Amniotic epithelial cell (primary cell): ENCODE measurements around the gene FFAR2.
A peak's percentile ranks its signal among the peaks of the same experiment; 100 is the strongest.

Experiments used
- DNase-seq: peaks from one replicate; pipeline ENCODE4 v3.0.0-alpha.2; 2010; ENCODE audit warnings: low read depth

The FFAR2 gene

GRCh38 chr19:35425682-35426081 lies 22.4 kb upstream of the FFAR2 start:
- DNase-seq = no peak

GRCh38 chr19:35427187-35427586 lies 20.9 kb upstream of the FFAR2 start:
- DNase-seq = no peak

GRCh38 chr19:35429698-35430408 lies 18.2 kb upstream of the FFAR2 start:
- DNase-seq = no peak

- DNase-seq = peak; percentile 4
Observed at GRCh38 chr19:35430409-35431144, 17.5 kb upstream of the FFAR2 start.

- DNase-seq = no peak
Observed at GRCh38 chr19:35431145-35431807, 16.8 kb upstream of the FFAR2 start.

GRCh38 chr19:35432911-35433310 lies 15.1 kb upstream of the FFAR2 start:
- no peak for DNase-seq

GRCh38 chr19:35433448-35433847 lies 14.6 kb upstream of the FFAR2 start:
- no peak for DNase-seq

GRCh38 chr19:35435896-35436295 lies 12.2 kb upstream of the FFAR2 start:
- no peak for DNase-seq

GRCh38 chr19:35436477-35437405 lies 11.3 kb upstream of the FFAR2 start:
- peak; percentile 19 for DNase-seq

GRCh38 chr19:35437406-35437951 lies 10.6 kb upstream of the FFAR2 start:
- no peak for DNase-seq

- DNase-seq = no peak
Observed at GRCh38 chr19:35438096-35438495, 10.0 kb upstream of the FFAR2 start.

GRCh38 chr19:35438527-35438926 lies 9.5 kb upstream of the FFAR2 start:
- DNase-seq = no peak

- no peak for DNase-seq
Observed at GRCh38 chr19:35439921-35440320, 8.1 kb upstream of the FFAR2 start.

- peak; percentile 20 for DNase-seq
Observed at GRCh38 chr19:35442091-35442490, 6.0 kb upstream of the FFAR2 start.

- no peak for DNase-seq
Observed at GRCh38 chr19:35444735-35445134, 3.3 kb upstream of the FFAR2 start.

GRCh38 chr19:35445826-35446593 lies 2.0 kb upstream of the FFAR2 start:
- no peak for DNase-seq

GRCh38 chr19:35449359-35450043 lies 1.4 kb downstream of the FFAR2 start:
- no peak for DNase-seq

GRCh38 chr19:35451338-35452096 lies 3.5 kb downstream of the FFAR2 start:
- DNase-seq = no peak

- no peak for DNase-seq
Observed at GRCh38 chr19:35454663-35455062, 6.6 kb downstream of the FFAR2 start.
